PC-9 (cell line): ENCODE results near the gene SBNO2. TPM values are rescaled to one million over a fixed set of nuclear protein-coding genes. Genes with fewer than 3 reads are reported as not detected.

Experiments used
- BruUV-seq: library from RNA; stranded (reverse); fragments of 400-500 nt; replicated peaks from 2 replicates; lab custom pipeline; 2021; lab: Mats Ljungman, UMichigan
- CTCF ChIA-PET: fragments of 300-600 bp; sonication (Branson Sonifier 250); formaldehyde crosslinking; loops from one replicate; lab custom pipeline; 2022; ENCODE audit warnings: antibody characterized with exemption; lab: Charles Lee
- POLR2A ChIA-PET: fragments of 300-600 bp; sonication (Branson Sonifier 250); formaldehyde crosslinking; loops from one replicate; lab custom pipeline; 2022; ENCODE audit warnings: antibody characterized with exemption; ENCODE audit not compliant: unreplicated experiment; lab: Charles Lee
- DNase-seq, 2 experiments: peaks; one replicate each; pipeline versions ENCODE4 v3.0.0 to v3.0.0-alpha.2; 2015 to 2022; ENCODE audit warnings: mixed read lengths in 1 of 2
- H2AFZ ChIP-seq: fragments of 200-600 bp; sonication (generic); 2 replicates; pipeline ENCODE4 v1.8.1; 2017; ENCODE audit warnings: antibody characterized with exemption
- H3F3A ChIP-seq: fragments of 200-600 bp; sonication (generic); 2 replicates; pipeline ENCODE4 v1.8.1; 2017; ENCODE audit warnings: antibody characterized with exemption, mild to moderate bottlenecking, low read depth; ENCODE audit not compliant: insufficient read depth
- H3K27ac ChIP-seq: fragments of 200-600 bp; sonication (generic); 2 replicates; pipeline ENCODE4 v1.6.1; 2016; ENCODE audit warnings: mixed run types
- H3K27me3 ChIP-seq: fragments of 200-600 bp; sonication (generic); 2 replicates; pipeline ENCODE4 v1.6.1; 2016; ENCODE audit warnings: low read depth, mixed run types; ENCODE audit not compliant: insufficient read depth
- H3K36me3 ChIP-seq: fragments of 200-600 bp; sonication (generic); 2 replicates; pipeline ENCODE4 v1.6.1; 2016; ENCODE audit warnings: low read depth, mixed run types
- H3K4me1 ChIP-seq: fragments of 200-600 bp; sonication (generic); replicated peaks from 2 replicates; pipeline ENCODE4 v1.6.1; 2016; ENCODE audit warnings: mixed run types; ENCODE audit not compliant: insufficient read depth
- H3K4me2 ChIP-seq: fragments of 200-600 bp; sonication (generic); 2 replicates; pipeline ENCODE4 v1.6.1; 2017; ENCODE audit warnings: mixed run types
- H3K4me3 ChIP-seq: fragments of 200-600 bp; sonication (generic); 2 replicates; pipeline ENCODE4 v1.6.1; 2016; ENCODE audit warnings: mixed run types
- H3K79me2 ChIP-seq: fragments of 200-600 bp; sonication (generic); 2 replicates; pipeline ENCODE4 v1.6.1; 2017; ENCODE audit warnings: low read depth, mixed run types
- H3K9me2 ChIP-seq: fragments of 200-600 bp; sonication (generic); 2 replicates; pipeline ENCODE4 v1.8.1; 2017; ENCODE audit warnings: mild to moderate bottlenecking; ENCODE audit not compliant: insufficient read depth
- H3K9me3 ChIP-seq: fragments of 200-600 bp; sonication (generic); 2 replicates; pipeline ENCODE4 v1.8.1; 2016; ENCODE audit warnings: low read depth; ENCODE audit not compliant: insufficient read depth
- H4K20me1 ChIP-seq: fragments of 200-600 bp; sonication (generic); 2 replicates; pipeline ENCODE4 v1.8.1; 2017; ENCODE audit not compliant: insufficient read depth
- EZH2 ChIP-seq: fragments of 200-600 bp; sonication (generic); IDR thresholded peaks from 2 replicates; pipeline ENCODE4 v1.8.0; 2017; ENCODE audit warnings: antibody characterized with exemption, low read depth
- intact Hi-C: fragments of 100-400 bp; cut with micrococcal nuclease; formaldehyde crosslinking; loops from one replicate; pipeline ENCODE4 v1.10.0; 2022; ENCODE audit not compliant: unreplicated experiment
- total RNA-seq: library from RNA; stranded (reverse); gene quantifications from 2 replicates; pipeline ENCODE4 v1.2.3, GENCODE V29; 2021
- TF ChIP-seq, protein P1 (sequence below): fragments of 200-600 bp; sonication (generic); conservative IDR thresholded peaks from 2 replicates; pipeline ENCODE4 v1.6.1; 2017; ENCODE audit warnings: mixed run types, antibody characterized with exemption, mild to moderate bottlenecking, moderate library complexity

Gene SBNO2
- total RNA-seq, 1 experiment from 2014 or later, result 82.4 TPM

DNA sequence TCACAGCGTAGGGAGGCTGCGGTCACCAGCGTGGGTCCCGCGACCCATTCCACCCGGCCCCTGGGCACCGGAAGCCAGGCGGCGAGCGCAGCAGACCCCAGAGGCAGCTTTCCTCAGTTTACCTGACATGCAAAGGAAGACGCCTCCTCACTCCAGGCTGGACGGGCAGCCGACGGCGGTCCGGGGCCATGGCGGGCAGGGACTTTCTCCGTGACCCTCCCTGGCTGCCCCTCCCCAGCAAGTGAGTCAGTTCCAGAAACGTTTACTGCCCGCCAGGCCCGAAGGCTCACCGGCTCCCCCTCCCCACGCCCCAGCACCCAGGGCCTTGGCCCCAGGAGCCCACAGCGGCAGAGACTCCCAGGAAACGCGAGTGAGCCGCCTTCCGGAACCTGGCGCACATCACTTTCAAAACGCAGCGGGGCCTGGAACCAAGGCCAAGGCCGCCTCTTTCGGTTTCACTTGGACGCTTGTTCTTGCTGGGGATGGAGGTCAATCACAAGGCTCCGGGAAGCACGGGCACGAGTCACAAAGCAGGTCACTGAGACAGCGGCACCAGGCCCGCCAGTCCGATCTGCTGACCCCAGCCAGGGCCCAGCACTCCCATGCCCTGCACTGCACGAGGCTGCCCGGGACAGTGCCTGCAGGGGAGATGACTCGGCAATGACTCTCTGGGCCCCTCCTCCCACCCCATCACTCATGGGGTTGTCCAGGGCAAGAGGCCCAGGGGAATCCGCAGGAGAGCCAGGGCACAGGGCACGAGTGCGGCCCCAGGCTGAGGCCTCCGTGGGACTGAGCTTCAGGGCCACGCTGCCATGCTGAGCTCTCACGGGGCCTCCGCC is 5.3 kb downstream of the SBNO2 start:
- Histone ChIP-seq H3K4me2 (peak overlapping the region; percentile 99), H3K79me2 (peaks cover 91% of the 10 kb centered on the region), H3K27ac (peak overlapping the region; percentile 84), H4K20me1 (peaks cover 26% of the 10 kb centered on the region), H3K9me2 (no peaks in the 10 kb centered on the region), H3K4me3 (peak overlapping the region; percentile 78), H3F3A (peaks cover 42% of the 10 kb centered on the region), H3K4me1 (peaks cover 50% of the 10 kb centered on the region), H3K27me3 (no peaks in the 10 kb centered on the region), H2AFZ (no peak overlapping the region), H3K36me3 (no peaks in the 10 kb centered on the region), H3K9me3 (no peaks in the 10 kb centered on the region)
- intact Hi-C loops, result loop anchor here (2.0 kb wide), 2 partner anchors 16 to 66 kb away; partner anchors contain the start of gene GPX4
- BruUV-seq, result TSS peak; percentile 21
- peak; percentile 74 to 78 for DNase-seq
- ChIA-PET CTCF (no interaction called here), POLR2A (interaction anchor here (0.5 kb wide), 1 partner anchor 14 kb away, joined by 4 read pairs; no protein-coding TSS in a partner anchor)
- no peak for TF ChIP-seq EZH2
- TF ChIP-seq, protein P1, sequence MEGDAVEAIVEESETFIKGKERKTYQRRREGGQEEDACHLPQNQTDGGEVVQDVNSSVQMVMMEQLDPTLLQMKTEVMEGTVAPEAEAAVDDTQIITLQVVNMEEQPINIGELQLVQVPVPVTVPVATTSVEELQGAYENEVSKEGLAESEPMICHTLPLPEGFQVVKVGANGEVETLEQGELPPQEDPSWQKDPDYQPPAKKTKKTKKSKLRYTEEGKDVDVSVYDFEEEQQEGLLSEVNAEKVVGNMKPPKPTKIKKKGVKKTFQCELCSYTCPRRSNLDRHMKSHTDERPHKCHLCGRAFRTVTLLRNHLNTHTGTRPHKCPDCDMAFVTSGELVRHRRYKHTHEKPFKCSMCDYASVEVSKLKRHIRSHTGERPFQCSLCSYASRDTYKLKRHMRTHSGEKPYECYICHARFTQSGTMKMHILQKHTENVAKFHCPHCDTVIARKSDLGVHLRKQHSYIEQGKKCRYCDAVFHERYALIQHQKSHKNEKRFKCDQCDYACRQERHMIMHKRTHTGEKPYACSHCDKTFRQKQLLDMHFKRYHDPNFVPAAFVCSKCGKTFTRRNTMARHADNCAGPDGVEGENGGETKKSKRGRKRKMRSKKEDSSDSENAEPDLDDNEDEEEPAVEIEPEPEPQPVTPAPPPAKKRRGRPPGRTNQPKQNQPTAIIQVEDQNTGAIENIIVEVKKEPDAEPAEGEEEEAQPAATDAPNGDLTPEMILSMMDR, result no peak

DNA sequence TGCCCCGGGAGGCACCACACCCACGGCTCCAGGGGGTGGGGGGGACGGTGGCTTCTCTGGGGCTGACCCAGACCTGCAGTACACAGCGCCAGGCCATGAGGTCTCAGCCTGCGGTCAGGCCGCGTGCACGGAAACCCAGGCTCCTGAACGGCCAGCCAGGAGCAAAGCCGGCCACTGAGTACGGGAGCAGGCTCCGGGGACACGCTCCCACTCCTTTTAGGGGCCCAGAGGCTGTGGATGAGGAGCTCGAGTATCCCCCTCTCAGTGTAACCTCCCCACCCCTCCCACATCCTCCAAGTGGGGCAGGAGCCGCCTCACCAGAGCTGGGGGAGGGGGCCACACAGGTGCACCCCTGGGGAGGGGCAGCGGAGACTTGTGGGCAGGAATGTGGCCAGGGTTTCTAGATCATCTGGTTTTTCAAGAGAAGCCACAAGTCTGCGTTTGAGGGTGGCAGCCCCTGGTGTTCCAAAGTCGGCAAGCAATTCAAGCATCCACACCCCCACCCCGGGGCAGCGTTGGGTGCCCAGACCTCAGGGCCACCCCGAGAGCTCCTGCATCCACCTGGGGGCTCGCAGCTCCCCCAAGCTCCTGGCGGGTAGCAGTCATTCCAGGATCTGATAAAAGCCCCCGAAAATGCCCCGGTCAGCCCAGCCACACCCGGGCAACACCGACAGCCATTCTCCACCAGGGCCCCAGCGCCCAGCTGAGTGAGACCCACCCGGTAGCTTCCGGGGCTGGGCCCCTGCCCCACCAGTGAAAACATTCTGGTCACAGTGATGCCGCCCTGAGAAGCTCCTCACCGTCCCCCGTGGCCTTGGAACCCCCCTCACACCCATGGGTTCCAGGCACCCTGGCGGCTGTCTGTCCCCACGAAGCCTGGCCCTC is 6.1 kb downstream of the SBNO2 start:
- CTCF ChIA-PET, result interaction anchor here (0.6 kb wide), 1 partner anchor 65 kb away, joined by 3 read pairs; no protein-coding TSS in a partner anchor
- Histone ChIP-seq H3K9me2 (no peaks in the 10 kb centered on the region), H2AFZ (no peak overlapping the region), H3K9me3 (no peaks in the 10 kb centered on the region), H3K27ac (peak overlapping the region; percentile 84), H3K4me2 (peak overlapping the region; percentile 99), H3K36me3 (no peaks in the 10 kb centered on the region), H3K4me1 (peaks cover 50% of the 10 kb centered on the region), H3F3A (peaks cover 42% of the 10 kb centered on the region), H3K4me3 (peak overlapping the region; percentile 78), H4K20me1 (peaks cover 35% of the 10 kb centered on the region), H3K79me2 (peaks cover 92% of the 10 kb centered on the region), H3K27me3 (no peaks in the 10 kb centered on the region)
- peak; percentile 78 to 82 for DNase-seq
- intact Hi-C loops, result loop anchor here (2.0 kb wide), 2 partner anchors 17 to 65 kb away; partner anchors contain the start of gene GPX4
- POLR2A ChIA-PET, result no interaction called here
- TF ChIP-seq, protein P1, result no peak
- no peak for TF ChIP-seq EZH2
- BruUV-seq, result TSS peak; percentile 26
